OCI-LY1 (cell line): ENCODE results near the gene SPACA7.

Experiments
- EZH2 ChIP-seq: fragments of 200-600 bp; sonication (generic), shearing (Covaris generic); IDR thresholded peaks from 2 replicates; pipeline ENCODE4 v1.8.0; 2017; ENCODE audit warnings: borderline replicate concordance, mixed run types, mild to moderate bottlenecking, antibody characterized with exemption, low read length, moderate library complexity, mixed read lengths
- TF ChIP-seq, protein P1 (sequence below): fragments of 200-600 bp; sonication (generic), shearing (Covaris generic); IDR thresholded peaks from 2 replicates; pipeline ENCODE4 v1.5.1; 2017; ENCODE audit warnings: mild to moderate bottlenecking, antibody characterized with exemption, low read length, moderate library complexity, mixed read lengths

DNA sequence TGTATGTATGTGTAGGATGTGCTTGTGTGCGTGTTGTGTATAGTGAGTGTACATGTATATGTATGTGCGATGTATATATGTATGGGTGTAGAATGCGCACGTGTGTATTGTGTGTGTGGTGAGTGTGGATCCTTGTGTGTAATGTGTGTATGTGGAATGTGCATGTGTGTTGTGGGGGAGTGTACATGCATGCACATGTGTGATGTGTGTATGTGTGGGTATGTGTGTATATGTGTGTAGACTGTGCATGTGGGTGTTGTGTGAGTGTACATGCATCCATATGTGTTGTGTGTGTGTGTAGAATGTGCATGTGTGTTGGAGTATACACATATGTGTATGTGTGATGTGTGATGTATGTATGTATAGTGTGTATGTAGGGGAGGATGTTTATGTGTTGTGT lies 18.0 kb upstream of the SPACA7 start:
- TF ChIP-seq EZH2, result no peak
- TF ChIP-seq, protein P1, sequence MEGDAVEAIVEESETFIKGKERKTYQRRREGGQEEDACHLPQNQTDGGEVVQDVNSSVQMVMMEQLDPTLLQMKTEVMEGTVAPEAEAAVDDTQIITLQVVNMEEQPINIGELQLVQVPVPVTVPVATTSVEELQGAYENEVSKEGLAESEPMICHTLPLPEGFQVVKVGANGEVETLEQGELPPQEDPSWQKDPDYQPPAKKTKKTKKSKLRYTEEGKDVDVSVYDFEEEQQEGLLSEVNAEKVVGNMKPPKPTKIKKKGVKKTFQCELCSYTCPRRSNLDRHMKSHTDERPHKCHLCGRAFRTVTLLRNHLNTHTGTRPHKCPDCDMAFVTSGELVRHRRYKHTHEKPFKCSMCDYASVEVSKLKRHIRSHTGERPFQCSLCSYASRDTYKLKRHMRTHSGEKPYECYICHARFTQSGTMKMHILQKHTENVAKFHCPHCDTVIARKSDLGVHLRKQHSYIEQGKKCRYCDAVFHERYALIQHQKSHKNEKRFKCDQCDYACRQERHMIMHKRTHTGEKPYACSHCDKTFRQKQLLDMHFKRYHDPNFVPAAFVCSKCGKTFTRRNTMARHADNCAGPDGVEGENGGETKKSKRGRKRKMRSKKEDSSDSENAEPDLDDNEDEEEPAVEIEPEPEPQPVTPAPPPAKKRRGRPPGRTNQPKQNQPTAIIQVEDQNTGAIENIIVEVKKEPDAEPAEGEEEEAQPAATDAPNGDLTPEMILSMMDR, result no peak
